CD14-positive monocyte (primary cell): ENCODE data around the gene SLC35F6. TPM values are rescaled to one million over a fixed set of nuclear protein-coding genes. Genes with fewer than 3 reads are reported as not detected.

Experiments used
- DNase-seq, 3 donors: peaks; one replicate each; pipeline ENCODE4 v3.0.0-alpha.2; 2011 to 2022
- H2AFZ ChIP-seq: 2 replicates; pipeline ENCODE4 v1.6.0; 2012; ENCODE audit warnings: mild to moderate bottlenecking, low read depth, low read length, inconsistent platforms; ENCODE audit not compliant: insufficient read depth, poor library complexity, severe bottlenecking
- H3K27ac ChIP-seq, 2 donors: 1 replicate in 1 of 2; 2 replicates in 1 of 2; pipeline ENCODE4 v1.5.1; 2012 to 2013; ENCODE audit warnings: low read length in 2 of 2, control low read depth in 1 of 2, inconsistent platforms in 1 of 2, low read depth in 1 of 2, mild to moderate bottlenecking in 1 of 2
- H3K27me3 ChIP-seq, 2 donors: one replicate each; pipeline versions ENCODE4 v1.6.0 to v1.6.1; 2011 to 2013; ENCODE audit warnings: low read length in 2 of 2; ENCODE audit not compliant: control insufficient read depth in 2 of 2, insufficient read depth in 2 of 2
- H3K36me3 ChIP-seq, 2 donors: replicated peaks in 1 of 2; 1 replicate in 1 of 2; 2 replicates in 1 of 2; pipeline versions ENCODE4 v1.5.1 to v1.6.1; 2012 to 2013; ENCODE audit warnings: low read length in 2 of 2, control low read depth in 1 of 2, inconsistent platforms in 1 of 2, mild to moderate bottlenecking in 1 of 2; ENCODE audit not compliant: insufficient read depth in 2 of 2, control insufficient read depth in 1 of 2
- H3K4me1 ChIP-seq, 2 donors: 1 replicate in 1 of 2; 2 replicates in 1 of 2; pipeline versions ENCODE4 v1.5.1 to v1.6.1; 2012 to 2013; ENCODE audit warnings: low read length in 2 of 2, control low read depth in 1 of 2, inconsistent platforms in 1 of 2, mild to moderate bottlenecking in 1 of 2, moderate library complexity in 1 of 2; ENCODE audit not compliant: insufficient read depth in 2 of 2, control insufficient read depth in 1 of 2
- H3K4me2 ChIP-seq: replicated peaks from 2 replicates; pipeline ENCODE3; 2012; ENCODE audit warnings: low read length, moderate library complexity, mild to moderate bottlenecking; ENCODE audit not compliant: poor library complexity, severe bottlenecking; ENCODE audit errors: extremely low read depth
- H3K4me3 ChIP-seq, 3 experiments: fragments of 200-600 bp in 1 of 3; sonication (generic) in 1 of 3; replicated peaks in 1 of 3; 1 replicate in 2 of 3; 2 replicates in 1 of 3; pipeline ENCODE4 v1.5.1; 2011 to 2013; ENCODE audit warnings: low read length in 3 of 3, mild to moderate bottlenecking in 3 of 3, control low read depth in 2 of 3, low read depth in 2 of 3, inconsistent platforms in 1 of 3, moderate library complexity in 1 of 3
- H3K79me2 ChIP-seq: 2 replicates; pipeline ENCODE4 v1.6.0; 2012; ENCODE audit warnings: mild to moderate bottlenecking, control low read depth, inconsistent platforms, low read length, moderate library complexity; ENCODE audit not compliant: insufficient read depth
- H3K9ac ChIP-seq: 2 replicates; pipeline ENCODE4 v1.6.0; 2017; ENCODE audit warnings: low read length, mild to moderate bottlenecking; ENCODE audit not compliant: insufficient read depth, poor library complexity, severe bottlenecking
- H3K9me3 ChIP-seq, 2 donors: replicated peaks in 1 of 2; 1 replicate in 1 of 2; 2 replicates in 1 of 2; pipeline versions ENCODE4 v1.5.1 to v1.6.1; 2012 to 2013; ENCODE audit warnings: low read length in 2 of 2, control low read depth in 1 of 2; ENCODE audit not compliant: control insufficient read depth in 1 of 2, insufficient read depth in 1 of 2
- H4K20me1 ChIP-seq: 2 replicates; pipeline ENCODE4 v1.6.0; 2012; ENCODE audit warnings: mild to moderate bottlenecking, low read length, control low read depth, moderate library complexity; ENCODE audit not compliant: insufficient read depth
- H3K27ac Mint-ChIP-seq, 7 donors: one replicate each; pipeline ENCODE4 v1.8.0; 2020; ENCODE audit warnings: mild to moderate bottlenecking in 7 of 7, mixed read lengths in 7 of 7, moderate library complexity in 6 of 7, inconsistent platforms in 2 of 7
- H3K27me3 Mint-ChIP-seq, 3 donors: one replicate each; pipeline ENCODE4 v1.8.0; 2021 to 2022; ENCODE audit warnings: low read depth in 3 of 3, mild to moderate bottlenecking in 3 of 3, mixed read lengths in 3 of 3, moderate library complexity in 3 of 3, inconsistent platforms in 1 of 3
- H3K36me3 Mint-ChIP-seq, 2 donors: one replicate each; pipeline ENCODE4 v1.8.0; 2020; ENCODE audit warnings: mixed read lengths in 2 of 2, inconsistent platforms in 1 of 2, mild to moderate bottlenecking in 1 of 2
- H3K4me1 Mint-ChIP-seq: one replicate; pipeline ENCODE4 v1.8.0; 2020; ENCODE audit warnings: mild to moderate bottlenecking, mixed read lengths
- H3K4me3 Mint-ChIP-seq, 2 donors: one replicate each; pipeline ENCODE4 v1.8.0; 2020; ENCODE audit warnings: mild to moderate bottlenecking in 2 of 2, mixed read lengths in 2 of 2, moderate library complexity in 1 of 2
- H3K9me3 Mint-ChIP-seq, 7 donors: one replicate each; pipeline ENCODE4 v1.8.0; 2020 to 2022; ENCODE audit warnings: mixed read lengths in 7 of 7, mild to moderate bottlenecking in 6 of 7, moderate library complexity in 6 of 7, inconsistent platforms in 2 of 7
- CTCF ChIP-seq: fragments of 200-600 bp; IDR thresholded peaks from one replicate; pipeline ENCODE4 v1.8.0; 2022; ENCODE audit warnings: antibody characterized with exemption, mild to moderate bottlenecking
- WGBS: methylation state at CpG from one replicate; pipeline ENCODE4 v1.1.5; 2013; ENCODE audit warnings: missing lambda C conversion rate; ENCODE audit not compliant: insufficient coverage; 5-methylcytosine and 5-hydroxymethylcytosine counted together
- intact Hi-C, 2 donors: fragments of 100-400 bp; cut with micrococcal nuclease; formaldehyde crosslinking; loops; one replicate each; pipeline versions ENCODE4 v1.15.0 to v1.15.1; 2023
- polyA plus RNA-seq, 3 donors: library from polyadenylated mRNA; depleted of rRNA in 1 of 3; unstranded in 2 of 3; stranded (reverse) in 1 of 3; fragments of 300-500 nt in 2 of 3; fragments of >200 nt in 1 of 3; fragmentation: Illumina TruSeq in 2 of 3; gene quantifications; 1 replicate in 2 of 3; 2 replicates in 1 of 3; pipeline ENCODE4 v1.2.3, GENCODE V29; 2012 to 2021

Gene SLC35F6
- polyA plus RNA-seq, 3 donors, result 11.3 to 22.2 (median 15.1) TPM

- Mint-ChIP-seq H3K27me3 (peaks cover 0 to 2% (median 0%) of the 10 kb centered on the region in 3 donors), H3K36me3 (peaks cover 16% of the 10 kb centered on the region in 2 donors), H3K9me3 (peaks cover 0 to 7% (median 4%) of the 10 kb centered on the region in 7 donors), H3K27ac (peak overlapping the region in 3 of 7 donors; percentile 12 to 45 (median 25)), H3K4me1 (peaks cover 57% of the 10 kb centered on the region), H3K4me3 (peak overlapping the region in 1 of 2 donors; percentile 85)
- Histone ChIP-seq H3K9ac (peak overlapping the region; percentile 27), H3K4me1 (peaks cover 39 to 51% of the 10 kb centered on the region in 2 donors), H3K9me3 (peaks cover 0 to 8% of the 10 kb centered on the region in 2 donors), H3K4me3 (peak overlapping the region in 1 of 3 experiments; percentile 96), H3K27ac (no peak overlapping the region), H4K20me1 (peaks cover 6% of the 10 kb centered on the region), H2AFZ (no peak overlapping the region), H3K27me3 (no peaks in the 10 kb centered on the region), H3K79me2 (peaks cover 38% of the 10 kb centered on the region), H3K4me2 (peak overlapping the region; percentile 84), H3K36me3 (peaks cover 13 to 18% of the 10 kb centered on the region in 2 donors)
- WGBS, result 97% methylated on average over 16 of the region's 19 CpGs
- intact Hi-C loops, result loop anchor here in 1 of 2 donors (2.0 to 10.0 kb wide), 2 partner anchors 16 to 910 kb away; partner anchors contain the start of gene ASXL2
- no peak for DNase-seq
- TF ChIP-seq CTCF, result no peak
Observed at GRCh38 chr2:26784570-26785234, 20.6 kb downstream of the SLC35F6 start.

GRCh38 chr2:26785431-26786206 lies 21.5 kb downstream of the SLC35F6 start, which contains the start of gene CENPA:
CENPA (plus strand) TSS chr2:26786056; CDS start chr2:26786197, 141 bp downstream.
- TF ChIP-seq CTCF, result no peak
- peaks cover 47% of the 10 kb centered on the region for H3K79me2 ChIP-seq
- intact Hi-C loops, result loop anchor here in 1 of 2 donors (2.0 to 10.0 kb wide), 2 partner anchors 17 to 911 kb away; partner anchors contain the start of gene ASXL2
- H3K4me2 ChIP-seq, result peak within 1 kb of the TSS; percentile 84
- H3K27me3 ChIP-seq, result no peaks in the 10 kb centered on the region
- H3K4me1 Mint-ChIP-seq, result peaks cover 50% of the 10 kb centered on the region
- peak within 1 kb of the TSS; percentile 86 for H2AFZ ChIP-seq
- peak within 1 kb of the TSS; percentile 45 to 88 (median 83) for H3K27ac Mint-ChIP-seq
- 0% methylated on average over 50 of the region's 55 CpGs for WGBS
- H3K9ac ChIP-seq, result peak within 1 kb of the TSS; percentile 65
- peaks cover 33 to 42% of the 10 kb centered on the region in 2 donors for H3K4me1 ChIP-seq
- peak within 1 kb of the TSS; percentile 18 to 65 for H3K27ac ChIP-seq
- peaks cover under 1% of the 10 kb centered on the region for H4K20me1 ChIP-seq
- H3K36me3 Mint-ChIP-seq, result peaks cover 8 to 9% of the 10 kb centered on the region in 2 donors
- H3K9me3 Mint-ChIP-seq, result peaks cover 0 to 7% (median 2%) of the 10 kb centered on the region in 7 donors
- peak within 1 kb of the TSS; percentile 76 to 85 for H3K4me3 Mint-ChIP-seq
- peaks cover 4 to 13% of the 10 kb centered on the region in 2 donors for H3K36me3 ChIP-seq
- H3K9me3 ChIP-seq, result peaks cover 0 to 6% of the 10 kb centered on the region in 2 donors
- peaks cover 0 to 2% (median 0%) of the 10 kb centered on the region in 3 donors for H3K27me3 Mint-ChIP-seq
- peak; percentile 97 to 98 (median 98) for DNase-seq
- H3K4me3 ChIP-seq, result peak within 1 kb of the TSS; percentile 60 to 96 (median 85)
